Stimulated activated CD4-positive, alpha-beta T cell treated with anti-CD3 and anti-CD28 coated beads, Interleukin-2, amount 100 ng/mL, for 48 hours (primary cell): Measurements from ENCODE around the gene CAPNS1.

ENCODE experiments used
- DNase-seq, 2 donors: peaks; one replicate each; pipeline ENCODE4 v3.0.0-alpha.2; 2020

CAPNS1 gene

GRCh38 chr19:36139473-36140303 lies at the start of gene CAPNS1:
CAPNS1 (plus strand) TSS chr19:36140066; CDS start chr19:36141012, 946 bp downstream.
- DNase-seq = peak; percentile 89

- no peak for DNase-seq
These were observed 48.8 kb upstream of the CAPNS1 start for GRCh38 chr19:36090910-36091695.

- DNase-seq = no peak
These were observed 47.3 kb upstream of the CAPNS1 start for GRCh38 chr19:36092566-36092965.

DNA sequence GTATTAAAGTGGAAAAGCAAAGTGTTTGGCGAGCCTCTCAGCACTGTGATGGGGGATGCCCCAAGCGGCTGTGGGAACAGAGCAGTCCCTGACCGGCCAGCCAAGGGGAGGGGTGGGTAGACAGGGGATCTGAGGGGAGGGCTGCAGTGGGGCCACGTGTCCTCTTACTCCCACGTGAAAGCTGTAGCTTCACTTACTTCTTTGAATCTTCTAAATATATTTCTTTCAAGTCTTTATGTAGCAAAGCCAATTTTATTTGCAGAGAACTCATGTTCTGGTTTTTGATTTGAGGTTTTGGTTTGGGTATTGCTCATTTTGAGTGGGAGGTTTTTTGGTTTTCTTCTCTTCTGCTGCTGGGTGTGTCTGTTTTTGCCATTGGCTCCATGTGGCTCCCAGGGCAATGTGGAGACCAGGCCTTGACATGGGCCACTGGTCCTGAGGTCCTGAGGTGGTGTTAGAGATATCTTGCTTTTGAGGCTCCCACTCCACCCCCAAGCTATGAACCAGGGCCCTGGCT lies 46.7 kb upstream of the CAPNS1 start:
- DNase-seq = peak in 1 of 2 donors; percentile 7

DNA sequence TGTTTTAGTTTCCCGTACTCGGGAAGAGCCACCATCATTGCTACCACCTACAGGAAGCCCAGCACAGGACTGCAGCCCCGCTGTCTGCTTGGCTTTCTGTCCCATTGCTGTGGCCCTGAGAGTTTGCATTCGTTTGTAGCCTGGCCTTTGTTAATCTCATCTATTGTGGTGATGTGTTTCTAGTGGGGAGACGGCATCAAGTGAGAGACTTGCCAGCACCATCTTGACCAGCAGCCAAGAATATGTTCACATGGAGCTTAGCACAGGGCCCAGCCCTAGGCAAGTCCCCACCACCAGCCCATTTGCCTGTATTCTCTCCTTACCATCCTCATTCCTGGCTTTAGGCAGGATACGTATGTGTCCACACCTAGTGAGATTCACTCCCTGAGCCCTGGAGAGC lies 46.2 kb upstream of the CAPNS1 start:
- no peak for DNase-seq

DNA sequence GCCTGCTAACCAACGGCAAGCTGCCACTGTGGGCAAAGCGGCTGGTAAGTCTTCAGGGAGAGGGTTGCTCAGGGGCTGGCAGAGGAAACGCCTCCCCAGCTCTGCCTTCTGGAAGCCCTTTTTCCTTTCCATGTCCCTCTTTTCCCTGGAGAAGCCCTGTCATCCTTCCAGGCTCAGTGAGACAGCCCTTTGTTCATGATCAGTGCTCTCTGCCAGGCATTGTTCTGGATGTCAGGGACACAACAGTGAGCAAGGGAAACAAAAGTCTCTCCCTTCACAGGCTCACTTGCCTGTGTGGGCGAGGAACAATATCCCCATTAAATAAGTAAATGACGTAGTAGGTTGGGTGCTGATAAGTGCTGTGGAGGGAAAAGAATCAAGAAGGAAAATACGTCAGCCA lies 42.8 kb upstream of the CAPNS1 start:
- no peak for DNase-seq

DNA sequence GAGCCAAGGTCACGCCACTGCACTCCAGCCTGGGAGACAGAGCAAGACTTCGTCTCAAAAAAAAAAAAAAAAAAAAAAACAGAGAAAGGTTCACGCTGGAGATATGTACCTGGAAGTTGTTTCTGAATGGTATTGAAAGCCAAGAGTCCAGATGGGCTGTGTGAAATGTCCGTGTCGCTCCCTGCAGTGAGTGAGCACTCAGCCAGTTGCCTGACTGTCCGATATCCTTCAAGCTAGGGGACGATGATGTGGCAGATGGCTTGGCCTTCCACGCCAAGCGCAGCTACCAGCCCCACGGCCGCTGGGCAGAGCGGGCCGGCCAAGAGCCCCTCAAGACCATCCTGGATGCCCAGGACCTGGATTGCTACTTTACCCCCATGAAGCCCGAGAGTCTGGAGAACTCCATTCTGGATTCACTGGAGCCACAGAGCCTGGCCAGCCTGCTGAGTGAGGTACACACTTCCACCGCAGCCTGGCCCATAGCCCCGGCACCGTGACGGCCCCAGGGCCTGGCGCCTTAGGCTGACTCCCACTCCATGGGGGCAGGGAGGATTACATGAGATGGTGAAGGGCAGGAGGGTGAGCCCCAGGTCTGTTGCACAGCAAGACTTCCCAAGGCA lies 40.6 kb upstream of the CAPNS1 start:
- DNase-seq = no peak

DNA sequence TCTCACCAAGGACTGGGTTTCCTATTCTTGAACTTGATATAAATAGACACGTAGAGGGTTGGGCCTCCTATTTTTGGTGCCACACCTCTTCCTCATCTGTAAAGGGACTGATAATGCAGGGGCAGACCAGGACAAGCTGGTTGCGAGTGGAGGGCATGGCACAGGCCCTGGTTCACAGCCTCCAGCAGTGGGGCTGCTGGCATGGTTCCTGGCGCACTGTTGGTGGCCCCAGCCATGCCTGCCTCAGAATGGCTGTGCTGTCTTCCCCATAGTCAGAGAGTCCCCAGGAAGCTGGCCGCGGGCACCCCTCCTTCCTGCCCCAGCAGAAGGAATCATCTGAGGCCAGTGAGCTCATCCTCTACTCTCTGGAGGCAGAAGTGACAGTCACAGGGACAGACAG lies 39.4 kb upstream of the CAPNS1 start:
- DNase-seq = no peak

DNA sequence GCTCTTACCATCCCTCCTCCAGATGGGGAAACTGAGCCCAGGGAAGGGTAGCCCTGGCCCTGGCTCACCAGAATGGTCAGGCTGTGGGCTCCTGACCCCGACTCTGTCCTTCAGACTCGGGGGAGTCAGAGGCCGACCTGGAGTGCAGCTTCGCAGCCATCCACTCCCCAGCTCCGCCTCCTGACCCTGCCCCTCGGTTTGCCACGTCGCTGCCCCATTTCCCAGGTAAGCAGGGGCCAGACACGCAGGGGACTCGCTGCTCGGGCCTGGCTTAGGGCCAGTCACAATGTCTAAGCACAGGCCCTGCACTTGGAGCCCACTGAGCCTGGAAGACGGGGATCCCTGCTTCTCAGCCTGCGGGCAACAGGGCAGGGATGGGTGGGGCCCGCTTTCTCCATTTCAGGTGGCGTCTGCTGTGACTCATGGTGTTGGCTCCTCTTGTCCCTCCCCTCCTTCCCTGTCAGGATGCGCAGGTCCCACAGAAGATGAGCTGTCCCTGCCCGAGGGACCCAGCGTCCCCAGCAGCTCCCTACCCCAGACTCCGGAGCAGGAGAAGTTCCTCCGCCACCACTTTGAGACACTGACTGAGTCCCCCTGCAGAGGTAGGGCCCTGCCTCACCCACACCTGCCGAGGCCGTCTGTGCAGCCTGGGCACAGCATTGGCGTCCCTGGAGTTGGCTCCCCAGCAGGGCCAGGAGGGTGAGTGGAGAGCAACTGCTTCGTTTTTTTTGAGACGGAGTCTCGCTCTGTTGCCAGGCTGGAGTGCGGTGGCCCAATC lies 38.1 kb upstream of the CAPNS1 start:
- DNase-seq = no peak

DNA sequence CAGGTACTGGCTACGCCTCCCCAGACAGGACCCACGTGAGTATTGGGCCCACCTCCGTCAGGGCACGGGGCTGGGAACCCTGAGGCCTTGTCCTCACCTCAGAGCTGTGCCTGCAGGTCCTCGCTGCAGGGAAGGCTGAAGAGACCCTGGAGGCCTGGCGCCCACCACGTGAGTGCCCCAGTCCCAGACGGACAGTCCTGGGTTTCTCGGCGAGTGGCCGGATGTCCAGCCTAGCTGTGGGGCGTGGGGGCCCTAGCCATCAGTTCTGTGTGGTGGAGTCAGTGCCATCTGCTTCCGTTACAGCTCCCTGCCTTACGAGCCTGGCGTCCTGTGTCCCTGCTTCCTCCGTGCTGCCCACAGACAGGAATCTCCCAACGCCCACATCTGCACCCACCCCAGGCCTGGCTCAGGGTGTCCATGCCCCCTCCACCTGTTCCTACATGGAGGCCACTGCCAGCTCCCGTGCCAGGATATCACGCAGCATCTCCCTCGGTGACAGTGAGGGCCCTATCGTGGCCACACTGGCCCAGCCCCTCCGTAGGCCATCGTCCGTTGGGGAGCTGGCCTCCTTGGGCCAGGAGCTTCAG lies 36.7 kb upstream of the CAPNS1 start:
- DNase-seq = no peak

DNA sequence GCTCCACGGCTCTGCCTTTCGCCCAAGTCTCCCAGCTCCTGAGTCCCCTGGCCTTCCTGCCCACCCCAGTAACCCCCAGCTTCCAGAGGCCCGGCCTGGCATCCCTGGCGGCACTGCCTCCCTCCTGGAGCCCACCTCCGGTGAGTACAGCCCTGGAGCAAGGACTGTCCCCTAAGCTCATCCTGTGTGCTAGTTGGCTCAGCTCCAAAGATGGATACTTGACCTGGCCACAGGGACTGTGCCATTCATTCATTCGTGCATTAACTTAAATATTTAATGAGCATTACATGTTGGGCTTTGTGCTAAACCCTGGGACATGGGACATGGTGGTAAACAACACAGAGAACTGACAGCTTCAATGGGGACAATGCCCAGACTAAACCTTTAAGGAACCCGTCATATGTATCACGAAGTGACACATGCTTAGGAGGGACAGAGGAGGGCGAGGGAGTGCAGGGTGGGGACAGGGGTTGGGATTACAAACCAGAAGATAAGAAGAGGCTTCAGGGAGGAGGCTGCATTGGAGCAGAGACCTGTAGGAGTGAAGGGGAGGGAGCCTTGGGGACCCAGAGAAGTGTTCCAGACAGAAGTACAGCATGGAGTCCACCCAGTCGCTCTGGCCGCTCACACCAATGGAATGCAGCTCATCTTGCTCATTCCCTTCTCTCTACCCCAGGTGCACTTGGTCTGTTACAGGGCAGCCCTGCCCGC lies 35.9 kb upstream of the CAPNS1 start:
- no peak for DNase-seq

GRCh38 chr19:36106441-36106840 lies 33.4 kb upstream of the CAPNS1 start:
- no peak for DNase-seq

GRCh38 chr19:36106991-36107390 lies 32.9 kb upstream of the CAPNS1 start:
- no peak for DNase-seq

- no peak for DNase-seq
These were observed 31.2 kb upstream of the CAPNS1 start for GRCh38 chr19:36108684-36109083.

- DNase-seq = no peak
These were observed 29.2 kb upstream of the CAPNS1 start, which contains the start of gene OVOL3 for GRCh38 chr19:36110487-36111199. OVOL3 (plus strand) TSS chr19:36111143; CDS start chr19:36111203, 60 bp downstream.

GRCh38 chr19:36111200-36111539 lies 28.7 kb upstream of the CAPNS1 start:
- no peak for DNase-seq

- no peak for DNase-seq
These were observed 27.2 kb upstream of the CAPNS1 start for GRCh38 chr19:36112678-36113077.

DNA sequence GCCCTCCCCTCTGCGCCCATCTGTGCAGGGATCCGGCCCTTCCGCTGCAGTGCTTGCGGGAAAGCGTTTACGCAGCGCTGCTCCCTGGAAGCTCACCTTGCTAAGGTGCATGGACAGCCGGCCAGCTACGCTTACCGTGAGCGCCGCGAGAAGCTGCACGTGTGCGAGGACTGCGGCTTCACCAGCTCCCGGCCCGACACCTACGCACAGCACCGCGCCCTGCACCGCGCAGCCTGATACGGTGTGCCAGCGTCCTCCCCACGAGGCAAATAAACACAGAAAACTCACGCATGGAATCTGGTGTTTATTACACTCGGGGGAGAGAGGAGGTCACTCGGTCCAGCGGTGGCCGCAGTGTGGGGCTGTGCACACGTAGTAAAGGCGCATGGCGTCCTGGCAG lies 26.4 kb upstream of the CAPNS1 start:
- no peak for DNase-seq

- peak in 1 of 2 donors; percentile 9 for DNase-seq
These were observed 25.8 kb upstream of the CAPNS1 start for GRCh38 chr19:36113894-36114720.
